KG1 (cell line): Measurements from ENCODE around the gene ACER3.
"Not testable (repeated sequence)": the region's sequence is repeated elsewhere in the genome, so short reads cannot be mapped to it uniquely, and the experiment has no call there.

Experiments used
- DNase-seq: peaks from one replicate; lab custom pipeline; 2025; lab: John Stamatoyannopoulos, UW

The ACER3 gene

GRCh38 chr11:76995081-76995576 is 134.4 kb downstream of the ACER3 start:
- DNase-seq, result no peak

- no peak for DNase-seq
Observed at GRCh38 chr11:76997512-76997911, 136.8 kb downstream of the ACER3 start.

- no peak for DNase-seq
Observed at GRCh38 chr11:76999597-76999996, 138.9 kb downstream of the ACER3 start.

GRCh38 chr11:77001613-77002012 is 140.9 kb downstream of the ACER3 start:
- no peak for DNase-seq

GRCh38 chr11:77002776-77003175 is 142.1 kb downstream of the ACER3 start:
- no peak for DNase-seq

GRCh38 chr11:77003963-77004362 is 143.2 kb downstream of the ACER3 start:
- DNase-seq, result no peak

- no peak for DNase-seq
Observed at GRCh38 chr11:77009533-77010160, 148.9 kb downstream of the ACER3 start.

GRCh38 chr11:77014669-77015068 is 154.0 kb downstream of the ACER3 start:
- no peak for DNase-seq

- not testable (repeated sequence) for DNase-seq
Observed at GRCh38 chr11:77018396-77018924, 157.7 kb downstream of the ACER3 start.

GRCh38 chr11:77019976-77020595 is 159.4 kb downstream of the ACER3 start:
- no peak for DNase-seq

- no peak for DNase-seq
Observed at GRCh38 chr11:77020734-77021133, 160.0 kb downstream of the ACER3 start.

GRCh38 chr11:77024745-77025144 is 164.0 kb downstream of the ACER3 start:
- DNase-seq, result no peak

- DNase-seq, result no peak
Observed at GRCh38 chr11:77026221-77026620, 165.5 kb downstream of the ACER3 start.

GRCh38 chr11:77026743-77027142 is 166.0 kb downstream of the ACER3 start:
- no peak for DNase-seq

GRCh38 chr11:77027275-77027674 is 166.6 kb downstream of the ACER3 start:
- DNase-seq, result no peak

- DNase-seq, result no peak
Observed at GRCh38 chr11:77029829-77030228, 169.1 kb downstream of the ACER3 start.

- no peak for DNase-seq
Observed at GRCh38 chr11:77030834-77031414, 170.2 kb downstream of the ACER3 start.

- DNase-seq, result no peak
Observed at GRCh38 chr11:77031599-77031998, 170.9 kb downstream of the ACER3 start.

- DNase-seq, result no peak
Observed at GRCh38 chr11:77035039-77035438, 174.3 kb downstream of the ACER3 start.

GRCh38 chr11:77035580-77035979 is 174.9 kb downstream of the ACER3 start:
- no peak for DNase-seq

- DNase-seq, result no peak
Observed at GRCh38 chr11:77036398-77036797, 175.7 kb downstream of the ACER3 start.

GRCh38 chr11:77037057-77037456 is 176.3 kb downstream of the ACER3 start:
- no peak for DNase-seq
